Brain microvascular endothelial cell (primary cell): ENCODE measurements around the gene ASIC2.

Experiments used
- DNase-seq: peaks from one replicate; pipeline ENCODE4 v3.0.0-alpha.2; 2020
- H3K27ac ChIP-seq: fragments of 250-450 bp; sonication (Bioruptor Pico); 2 replicates; pipeline ENCODE4 v1.5.1; 2020; ENCODE audit warnings: mild to moderate bottlenecking, moderate library complexity
- H3K27me3 ChIP-seq: fragments of 250-450 bp; sonication (Bioruptor Pico); replicated peaks from 2 replicates; pipeline ENCODE4 v1.5.1; 2020; ENCODE audit warnings: mild to moderate bottlenecking
- H3K36me3 ChIP-seq: fragments of 250-450 bp; sonication (Bioruptor Pico); replicated peaks from 2 replicates; pipeline ENCODE4 v1.5.1; 2020; ENCODE audit warnings: mild to moderate bottlenecking
- H3K4me3 ChIP-seq: 2 replicates; pipeline ENCODE4 v1.5.1; 2011; ENCODE audit warnings: low read depth, mild to moderate bottlenecking, control low read depth, low read length, moderate library complexity
- CTCF ChIP-seq: IDR thresholded peaks from 2 replicates; pipeline ENCODE4 v1.5.1; 2011; ENCODE audit warnings: low read depth, mild to moderate bottlenecking, moderate library complexity, low read length, control low read depth, inconsistent platforms; ENCODE audit errors: missing control alignments
- in situ Hi-C: cut with HindIII; loops from 2 replicates; pipeline ENCODE4 v1.10.0; 2017; ENCODE audit warnings: low sequenced_read_pairs, low pct_ligation_motif_present

ASIC2 gene

DNA sequence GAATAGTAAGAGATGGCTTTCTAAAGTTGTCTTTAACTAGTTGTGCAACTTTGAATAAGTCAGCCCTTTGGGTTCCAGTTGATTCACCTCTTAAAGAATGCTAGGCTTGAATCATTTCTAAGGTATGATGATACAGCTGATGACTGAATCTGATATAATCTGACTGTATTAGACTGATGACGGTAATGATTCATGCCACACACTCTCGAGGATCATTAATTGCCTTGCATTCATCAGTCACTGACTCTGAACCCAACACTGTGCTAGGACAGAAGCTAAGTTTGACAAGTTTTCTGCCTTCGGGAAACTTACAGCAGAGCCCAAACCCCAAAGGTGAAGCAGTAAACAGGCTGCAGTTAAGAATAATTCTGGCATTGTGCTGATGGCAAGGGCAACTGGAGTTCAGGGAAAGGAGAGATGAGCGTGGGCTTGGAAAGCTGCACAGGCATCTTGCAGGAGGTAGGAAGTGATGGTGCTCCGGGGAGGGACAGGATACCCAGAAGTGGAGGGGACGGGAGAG lies 25.8 kb downstream of the ASIC2 start:
- TF ChIP-seq CTCF, result no peak
- no peak overlapping the region for H3K4me3 ChIP-seq
- no peaks in the 10 kb centered on the region for H3K36me3 ChIP-seq
- peak; percentile 72 for DNase-seq
- in situ Hi-C loops, result no loop called here
- no peaks in the 10 kb centered on the region for H3K27me3 ChIP-seq
- H3K27ac ChIP-seq, result peak overlapping the region; percentile 32

- Histone ChIP-seq H3K4me3 (no peak overlapping the region), H3K27me3 (no peaks in the 10 kb centered on the region), H3K36me3 (no peaks in the 10 kb centered on the region), H3K27ac (no peak overlapping the region)
- no peak for DNase-seq
- TF ChIP-seq CTCF, result no peak
- in situ Hi-C loops, result no loop called here
Observed at GRCh38 chr17:33266611-33267010, 26.5 kb downstream of the ASIC2 start.

DNA sequence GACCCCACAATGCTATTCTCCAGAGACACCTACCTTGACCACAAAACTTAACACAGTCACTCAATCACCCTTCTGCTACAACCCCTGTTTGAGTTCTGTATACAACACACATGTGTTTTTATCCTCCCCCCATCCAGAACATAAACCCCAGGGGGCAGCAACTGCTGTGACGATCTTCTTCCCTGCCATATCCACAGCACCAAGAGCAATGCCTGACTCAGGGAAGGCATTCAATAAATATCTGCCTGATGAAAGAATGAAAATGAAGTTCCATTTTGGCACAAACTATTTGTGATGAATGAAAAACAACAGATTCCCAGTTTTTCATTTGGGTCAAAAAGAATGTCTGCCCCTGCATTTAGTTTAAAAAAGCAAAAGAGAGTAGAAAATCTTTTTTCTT lies 27.0 kb downstream of the ASIC2 start:
- Histone ChIP-seq H3K36me3 (no peaks in the 10 kb centered on the region), H3K27ac (no peak overlapping the region), H3K4me3 (no peak overlapping the region), H3K27me3 (no peaks in the 10 kb centered on the region)
- DNase-seq, result no peak
- TF ChIP-seq CTCF, result no peak
- in situ Hi-C loops, result no loop called here

DNA sequence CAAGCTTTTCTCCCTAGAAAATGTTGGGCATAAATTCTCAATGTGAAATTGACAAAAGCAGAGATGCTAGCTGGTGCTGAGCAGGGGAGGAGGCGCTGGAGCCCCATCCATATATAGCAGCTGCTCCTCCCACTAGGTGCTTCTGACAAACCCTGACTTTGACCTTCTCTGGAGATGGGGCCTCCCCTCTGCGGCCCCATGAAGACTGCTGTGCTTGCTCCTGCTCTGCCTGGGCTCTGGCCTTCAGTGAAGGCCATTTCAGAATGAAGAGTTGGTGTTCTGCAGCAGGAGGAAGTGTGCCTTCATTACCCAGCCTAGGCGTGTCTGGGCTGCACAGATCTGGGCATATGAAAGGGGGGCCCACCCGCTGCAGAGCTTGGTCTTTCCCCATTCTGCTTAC lies 29.7 kb downstream of the ASIC2 start:
- Histone ChIP-seq H3K27ac (no peak overlapping the region), H3K4me3 (no peak overlapping the region), H3K27me3 (no peaks in the 10 kb centered on the region), H3K36me3 (no peaks in the 10 kb centered on the region)
- DNase-seq, result no peak
- TF ChIP-seq CTCF, result no peak
- in situ Hi-C loops, result no loop called here

DNA sequence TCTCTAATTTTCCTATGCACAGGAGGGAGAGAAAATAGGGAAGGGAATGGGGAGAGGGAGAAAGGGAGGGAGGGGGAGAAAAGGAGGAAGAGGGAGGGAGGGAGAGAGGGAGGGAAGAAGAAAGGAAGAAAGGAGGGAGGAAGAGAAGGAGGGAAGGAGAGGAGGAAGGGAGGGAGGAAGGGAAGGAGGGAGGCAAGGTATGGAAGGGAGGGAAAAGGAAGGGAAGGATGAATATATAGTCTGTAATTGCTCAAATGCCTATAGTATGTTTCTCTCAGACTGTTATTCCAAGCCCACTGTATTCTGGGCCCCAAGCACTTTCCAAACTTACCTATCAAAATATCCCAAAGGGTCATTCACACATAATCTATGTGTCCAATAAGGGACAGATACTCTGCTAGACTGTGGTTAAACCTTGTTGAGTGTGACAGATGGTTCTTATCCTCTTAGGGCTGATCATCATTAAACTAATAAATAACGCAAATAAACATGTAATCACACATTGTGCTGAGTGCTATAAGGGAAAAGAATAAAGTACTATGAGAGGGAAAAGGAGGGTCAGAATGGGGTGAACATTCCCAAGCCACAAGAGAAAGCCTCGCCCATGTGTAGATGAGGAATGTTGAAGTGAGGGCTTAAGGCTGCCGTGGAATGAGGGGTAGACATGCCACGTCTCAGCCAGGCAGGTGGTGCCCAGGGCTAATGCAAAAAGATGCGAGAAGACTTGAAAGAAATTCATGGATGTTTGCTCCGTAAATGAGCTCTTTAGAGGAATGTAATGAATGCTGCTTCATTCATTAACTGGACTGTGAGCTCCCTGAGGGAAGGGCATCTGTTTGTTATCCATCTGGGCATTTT lies 30.6 kb downstream of the ASIC2 start:
- Histone ChIP-seq H3K4me3 (no peak overlapping the region), H3K27ac (no peak overlapping the region), H3K27me3 (no peaks in the 10 kb centered on the region), H3K36me3 (no peaks in the 10 kb centered on the region)
- no peak for DNase-seq
- no peak for TF ChIP-seq CTCF
- in situ Hi-C loops, result no loop called here
